ENCODE data around the gene EXOSC3.
"Not testable (repeated sequence)": the region's sequence is repeated elsewhere in the genome, so short reads cannot be mapped to it uniquely, and the experiment has no call there.

EXOSC3 gene
- 14.5 to 30.4 reads per million in 2 donors for total RNA-seq

DNA sequence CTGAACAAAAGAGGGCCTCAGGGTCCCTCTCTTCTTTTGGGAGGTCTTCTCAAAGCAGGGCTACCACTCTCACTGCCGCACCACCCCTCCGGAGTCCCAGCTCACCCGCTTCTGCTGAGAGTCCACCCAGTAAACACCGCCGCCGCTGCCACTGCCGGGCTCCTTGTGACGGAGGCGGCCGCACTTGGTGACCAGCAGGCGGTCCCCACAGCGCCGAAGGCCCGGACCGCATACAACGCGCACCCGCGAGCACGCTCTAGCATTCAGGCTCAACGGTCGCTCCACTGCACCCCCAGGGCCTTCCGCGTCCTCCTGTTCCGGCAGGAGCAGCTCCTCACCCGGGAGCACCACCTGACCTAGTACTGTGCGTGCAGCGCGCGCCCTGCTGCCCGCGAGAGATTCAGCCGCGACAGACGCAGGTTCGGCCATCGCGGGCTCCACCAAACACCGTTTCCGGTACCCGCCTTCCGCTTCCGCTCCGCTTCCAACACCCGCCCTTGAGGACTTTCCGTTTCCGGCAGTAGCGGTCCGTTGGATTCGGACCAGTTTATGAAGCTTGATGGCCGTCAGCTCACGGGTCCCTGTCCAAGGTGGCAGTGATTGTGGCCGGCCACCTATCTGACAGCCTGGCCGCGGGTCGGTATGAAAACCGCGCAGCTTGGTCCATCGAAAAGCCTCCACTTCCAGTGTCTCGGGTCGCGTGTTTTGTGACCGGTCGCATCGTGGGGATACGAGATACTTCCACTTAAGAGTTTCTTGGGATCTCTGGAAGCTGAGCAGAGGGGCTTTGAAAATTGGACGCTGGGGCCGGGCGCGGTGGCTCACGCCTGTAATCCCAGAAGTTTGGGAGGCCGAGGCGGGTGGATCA is at the start of gene EXOSC3:
EXOSC3 (minus strand) TSS at position 449 of the 868 bp plus-strand sequence; CDS start at position 429, 20 bp downstream.
- DNase-seq: peak; percentile 78

DNA sequence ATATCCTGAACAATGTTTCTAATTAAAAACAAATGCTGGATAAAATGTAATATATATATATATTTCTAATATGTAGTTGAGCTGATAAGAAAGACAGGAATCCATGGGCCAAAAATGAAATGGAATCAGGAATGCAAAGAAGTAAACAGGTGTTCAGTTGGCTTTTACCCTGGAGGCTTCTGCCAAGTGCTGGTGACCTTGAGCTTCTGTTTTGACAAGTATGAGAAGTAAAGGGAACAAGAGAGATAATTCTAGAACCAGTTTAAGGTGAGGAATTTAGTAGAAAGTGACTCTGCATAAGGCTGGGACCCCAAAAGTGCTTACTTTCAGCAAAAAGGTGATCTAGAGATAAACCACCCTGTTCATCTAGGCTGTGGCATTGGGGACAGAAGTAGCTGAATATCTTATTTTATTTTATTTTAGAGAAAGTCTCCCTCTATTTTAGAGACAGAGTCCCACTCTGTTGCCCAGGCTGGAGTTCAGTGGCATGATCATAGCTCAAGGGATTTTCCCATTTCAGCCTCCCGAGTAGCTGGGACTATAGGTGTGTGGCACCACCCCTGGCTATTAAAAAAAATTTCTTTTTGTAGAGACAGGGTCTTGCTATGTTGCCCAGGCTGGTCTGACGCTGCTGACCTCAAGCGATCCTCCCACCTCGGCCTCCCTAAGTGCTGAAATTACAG is 42.8 kb upstream of the EXOSC3 start:
- no peak for DNase-seq

DNA sequence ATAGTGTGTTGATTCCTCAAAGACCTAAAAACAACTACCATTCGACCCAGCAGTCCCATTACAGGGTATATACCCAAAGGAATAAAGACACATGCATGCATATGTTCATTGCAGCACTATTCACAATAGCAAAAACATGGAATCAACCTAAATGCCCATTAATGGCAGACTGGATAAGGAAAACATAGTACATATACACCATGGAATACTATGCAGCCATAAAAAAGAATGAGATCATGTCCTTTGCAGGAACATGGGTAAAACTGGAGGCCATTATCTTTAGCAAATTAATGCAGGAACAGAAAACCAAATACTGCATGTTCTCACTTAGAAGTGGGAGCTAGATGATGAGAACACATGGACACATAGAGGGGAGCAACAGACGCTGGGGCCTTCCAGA is 40.3 kb upstream of the EXOSC3 start:
- DNase-seq: not testable (repeated sequence)

DNA sequence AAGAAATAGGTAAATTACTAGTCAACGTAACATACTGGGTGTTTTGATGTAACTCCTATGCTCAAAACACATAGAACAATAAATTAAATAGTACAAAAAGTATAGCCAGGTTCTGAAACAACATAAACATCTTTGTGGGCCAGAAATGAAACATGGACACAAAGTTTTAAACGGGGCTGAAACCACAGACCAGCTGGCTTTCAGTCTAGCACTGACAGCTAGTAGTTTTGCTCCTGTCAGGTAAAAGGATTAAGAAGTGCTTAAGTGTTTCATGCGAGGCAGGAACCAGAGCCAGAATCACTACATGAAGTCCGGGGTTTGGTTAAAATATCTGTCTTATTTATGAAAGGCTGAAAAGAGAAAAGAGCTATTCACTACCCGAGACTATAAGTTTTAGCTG is 35.3 kb upstream of the EXOSC3 start:
- no peak for DNase-seq

DNA sequence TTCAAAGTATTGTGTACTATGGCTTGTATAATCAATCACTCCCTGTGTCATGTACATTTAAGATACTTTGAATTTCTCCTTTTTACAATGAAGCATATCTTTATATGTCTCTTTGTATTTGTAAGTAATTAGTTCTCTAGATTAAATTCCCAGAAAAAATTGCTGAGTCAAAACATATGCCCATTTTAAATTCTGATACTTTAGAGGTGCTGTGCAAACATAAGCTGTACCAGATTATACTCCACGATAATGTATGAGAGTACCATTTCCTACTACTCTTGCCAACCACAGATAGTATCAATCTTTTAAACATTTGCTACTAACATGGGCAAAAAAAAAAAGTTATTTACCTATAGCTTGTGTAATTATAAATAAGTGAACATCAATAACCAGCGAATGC is 34.0 kb upstream of the EXOSC3 start:
- DNase-seq: no peak

DNA sequence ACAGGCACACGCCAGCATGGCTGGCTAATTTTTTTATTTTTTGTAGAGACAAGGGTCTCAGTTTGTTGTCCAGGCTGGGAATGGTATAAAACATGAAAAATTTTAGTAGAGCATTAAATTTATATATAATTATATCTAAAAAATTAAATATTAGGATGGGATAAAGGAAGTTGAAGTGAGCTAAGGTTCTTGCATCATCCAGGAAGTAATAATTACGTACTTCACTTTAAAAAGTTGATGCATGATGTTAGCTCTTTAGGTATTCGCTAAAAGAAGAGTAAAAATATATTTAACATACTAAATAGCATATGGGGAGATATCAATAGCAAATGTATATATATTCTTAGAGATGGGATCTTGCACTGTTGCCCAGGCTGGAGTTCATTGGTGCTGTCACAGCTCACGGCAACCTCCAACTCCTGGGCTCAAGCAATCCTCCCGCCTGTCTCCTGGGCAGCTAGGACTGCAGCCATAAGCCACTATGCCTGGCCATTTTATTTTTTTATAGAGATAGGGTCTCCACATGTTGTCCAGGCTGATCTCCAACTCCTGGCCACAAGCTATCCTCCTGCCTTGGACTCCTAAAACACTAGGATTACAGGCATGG is 28.0 kb upstream of the EXOSC3 start:
- DNase-seq: no peak

DNA sequence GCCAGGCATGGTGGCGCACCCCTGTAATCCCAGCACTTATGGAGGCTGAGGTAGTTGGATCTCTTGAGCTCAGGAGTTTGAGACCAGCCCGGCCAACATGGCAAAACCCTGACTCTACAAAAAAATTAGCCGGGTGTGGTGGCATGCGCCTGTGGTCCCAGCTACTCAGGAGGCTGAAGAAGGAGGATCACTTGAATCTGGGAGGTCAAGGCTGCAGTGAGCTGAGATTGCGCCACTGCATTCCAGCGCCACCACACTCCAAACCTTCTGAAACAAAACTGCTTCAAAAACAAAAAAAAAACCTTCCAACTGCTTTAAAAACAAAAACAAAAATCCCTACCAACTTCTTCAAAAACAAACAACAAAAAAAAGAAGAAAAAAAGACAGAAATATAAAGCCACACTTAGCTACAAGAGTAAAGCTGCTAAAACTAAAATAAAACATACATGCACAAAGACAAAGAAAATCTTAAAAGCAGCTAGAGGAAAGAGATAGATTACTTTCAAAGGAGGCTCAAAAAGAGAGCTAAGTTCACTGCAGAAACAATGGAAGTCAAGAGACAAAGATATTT is 27.1 kb upstream of the EXOSC3 start:
- DNase-seq: no peak

DNA sequence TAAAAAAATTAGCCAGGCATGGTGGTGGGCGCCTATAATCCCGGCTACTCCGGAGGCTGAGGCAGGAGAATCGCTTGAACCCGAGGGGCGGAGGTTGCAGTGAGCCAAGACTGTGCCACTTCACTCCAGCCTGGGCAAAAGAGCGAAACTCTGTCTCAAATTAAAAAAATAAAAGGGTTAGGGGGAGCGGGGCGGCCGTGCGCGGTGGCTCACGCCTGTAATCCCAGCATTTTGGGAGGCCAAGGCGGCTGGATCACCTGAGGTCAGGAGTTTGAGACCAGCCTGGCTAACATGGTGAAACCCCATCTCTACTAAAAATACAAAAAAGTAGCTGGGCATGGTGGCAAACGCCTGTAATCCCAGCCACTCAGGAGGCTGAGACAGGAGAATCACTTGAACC is 24.8 kb upstream of the EXOSC3 start:
- not testable (repeated sequence) for DNase-seq

DNA sequence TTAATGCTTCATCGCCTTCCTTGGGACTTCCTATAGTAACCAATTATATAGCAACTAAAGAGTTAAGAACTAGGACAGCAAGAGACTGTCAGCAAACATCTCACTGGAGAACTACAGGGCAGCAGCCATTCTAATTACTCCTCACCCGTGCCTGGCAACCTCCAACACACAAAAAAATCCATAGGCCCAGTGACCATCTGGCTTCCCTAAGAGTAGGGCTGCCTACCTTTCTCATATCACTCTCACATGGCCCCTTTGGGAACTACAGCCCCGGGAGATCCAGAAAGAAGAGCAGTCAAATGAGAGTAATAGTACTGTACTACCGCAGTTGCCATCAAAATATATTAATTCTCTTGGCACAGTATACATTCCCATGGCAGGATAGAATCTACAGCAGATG is 21.4 kb upstream of the EXOSC3 start:
- no peak for DNase-seq

DNA sequence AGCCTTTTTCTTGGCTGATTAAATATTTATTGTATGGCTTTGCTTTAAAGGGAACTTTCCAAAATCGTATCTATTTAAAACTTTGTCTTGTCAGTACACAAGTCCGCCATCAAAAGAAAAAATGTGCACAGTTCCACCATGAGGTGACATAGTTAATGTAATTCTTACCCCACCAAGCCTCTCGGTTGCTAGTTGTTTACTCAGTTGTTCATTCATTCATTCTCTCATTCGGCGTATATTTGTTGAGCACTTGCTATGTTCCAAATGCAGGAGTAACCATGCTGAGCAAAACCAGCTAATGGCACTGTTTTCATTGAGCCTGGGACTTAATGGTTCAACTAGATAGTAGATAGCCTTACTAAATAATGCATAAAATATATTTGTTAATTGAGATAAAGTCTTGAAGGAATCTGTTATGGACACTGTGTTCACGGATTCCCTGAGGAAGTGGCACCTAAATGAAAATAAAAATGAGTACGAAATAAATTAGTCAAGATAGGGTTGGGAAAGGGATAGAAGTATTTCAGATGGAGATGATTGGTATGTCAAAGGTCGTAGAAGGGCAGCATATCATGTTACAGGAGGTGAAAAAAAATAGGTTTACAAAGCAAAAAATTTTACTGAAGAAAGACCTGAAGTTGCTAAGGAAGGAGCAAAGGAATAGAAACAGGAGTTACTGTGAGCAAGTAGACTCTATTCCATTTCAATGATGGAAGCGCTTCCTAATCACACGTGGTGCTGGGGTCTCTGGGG is 17.3 kb upstream of the EXOSC3 start:
- DNase-seq: no peak

DNA sequence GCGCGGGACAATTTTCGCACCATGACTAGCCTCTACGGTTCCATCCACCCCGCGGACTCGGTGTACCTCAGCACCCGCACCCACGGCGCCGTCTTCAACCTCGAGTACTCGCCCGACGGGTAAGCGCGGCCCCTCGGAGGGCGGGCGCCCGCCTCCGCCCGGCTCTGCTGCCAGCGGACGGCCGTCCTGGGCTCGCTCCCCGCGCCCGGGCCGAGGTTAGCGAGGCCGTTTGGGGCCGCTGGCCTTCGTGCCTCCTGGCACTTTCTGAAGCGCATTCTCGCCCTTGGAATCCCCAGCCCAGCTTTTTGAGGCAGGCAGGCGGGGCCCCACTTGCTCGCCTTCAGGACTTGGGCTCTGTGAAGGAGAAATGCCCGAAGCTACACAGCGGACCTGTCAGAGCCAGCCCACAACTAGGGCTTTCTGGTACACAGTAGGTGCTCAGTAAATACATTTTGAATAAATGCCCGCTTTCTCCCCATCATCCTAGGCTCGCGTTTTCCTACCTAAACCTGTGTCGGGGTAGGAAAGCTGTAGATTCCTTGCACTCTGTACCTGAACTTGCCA is 16.5 kb upstream of the EXOSC3 start:
- DNase-seq: no peak

DNA sequence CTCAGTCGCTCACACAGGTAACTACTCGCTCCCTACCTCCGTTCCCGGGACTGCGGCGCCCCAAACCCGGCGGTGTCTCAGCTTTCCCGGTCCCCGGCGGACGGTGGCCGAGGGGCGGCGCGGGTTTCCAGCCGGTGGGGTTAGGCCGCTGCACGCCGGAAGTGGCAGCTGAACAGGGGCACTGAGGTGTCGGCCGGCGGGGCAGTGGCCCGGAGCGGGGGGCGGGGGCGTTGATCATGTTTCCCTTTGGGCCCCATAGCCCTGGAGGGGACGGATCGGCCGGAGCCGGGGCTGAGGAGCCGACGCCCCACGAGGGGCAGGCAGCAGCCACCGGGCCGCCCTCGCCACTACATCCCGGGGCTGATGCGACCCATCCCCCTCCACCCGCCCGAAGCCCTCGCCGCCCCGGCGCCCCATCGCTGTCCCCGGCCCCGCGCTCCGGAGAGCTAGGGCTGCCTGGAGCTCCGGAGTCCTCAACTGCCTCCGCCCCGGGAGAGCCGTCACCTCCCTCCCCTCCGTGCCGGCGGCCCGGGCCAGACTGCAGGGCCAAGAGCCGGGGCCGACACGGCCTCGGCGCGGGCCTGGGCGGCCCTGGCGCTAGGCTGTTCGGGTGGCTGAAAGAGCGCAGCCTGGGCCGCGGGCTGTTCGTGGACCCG is 15.9 kb upstream of the EXOSC3 start, which contains the start of gene DCAF10:
DCAF10 (plus strand) TSS at position 167 of the 656 bp plus-strand sequence; CDS start at position 237, 70 bp downstream.
- peak; percentile 85 for DNase-seq

DNA sequence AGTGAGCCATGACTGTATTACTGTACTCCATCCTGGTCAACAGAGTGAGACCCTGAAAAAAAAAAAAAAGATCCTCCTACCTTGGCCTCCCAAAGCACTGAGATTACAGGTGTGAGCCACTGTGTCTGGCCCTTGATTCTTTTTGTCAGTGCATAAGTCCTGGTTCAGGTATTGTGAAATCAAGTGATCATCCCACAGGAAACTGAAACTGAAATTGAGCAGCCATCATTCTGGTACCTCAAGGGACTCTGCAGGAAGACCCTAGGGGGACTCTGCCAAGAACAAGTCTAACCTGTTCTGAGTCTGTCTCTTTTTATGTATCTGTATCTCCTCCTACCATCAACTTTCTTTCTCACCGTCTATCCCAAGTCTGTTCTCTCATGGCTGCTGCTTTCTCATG is 13.8 kb upstream of the EXOSC3 start:
- no peak for DNase-seq

DNA sequence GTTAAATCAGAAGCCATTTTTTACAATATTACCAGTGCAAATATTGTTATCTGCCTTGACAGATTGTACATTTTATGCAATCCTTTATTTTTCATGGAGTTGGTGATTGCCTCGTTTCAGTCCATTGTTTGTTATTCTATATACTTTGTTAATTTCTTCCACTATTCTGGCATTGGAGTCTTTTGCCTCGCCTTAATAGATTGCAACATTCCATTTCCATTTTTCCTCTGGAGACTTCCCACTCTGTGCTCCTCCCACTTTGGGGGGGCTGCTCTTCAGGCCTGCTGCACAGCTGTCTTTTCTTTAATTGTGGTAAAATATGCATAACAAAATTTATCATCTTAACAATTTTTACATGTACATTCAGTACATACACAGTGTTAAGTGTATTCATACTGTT is 11.4 kb upstream of the EXOSC3 start:
- DNase-seq: no peak

DNA sequence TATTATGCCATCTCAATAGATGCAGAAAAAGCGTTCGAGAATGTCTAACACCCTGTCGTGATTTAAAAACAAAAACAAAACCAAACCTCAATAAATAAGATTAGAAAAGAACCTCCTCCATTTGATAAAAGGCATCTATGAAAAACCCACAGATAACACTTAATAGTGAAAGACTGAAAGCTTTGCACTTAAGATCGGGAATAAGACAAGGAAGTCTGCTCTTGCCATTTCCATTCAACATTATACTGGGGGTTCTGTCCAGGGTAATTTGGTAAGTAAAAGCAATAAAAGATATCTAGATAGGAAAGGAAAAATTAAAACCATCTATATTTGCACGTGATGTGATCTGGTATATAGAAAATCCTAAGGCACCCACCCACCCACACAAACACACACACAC is 7.3 kb upstream of the EXOSC3 start:
- no peak for DNase-seq

DNA sequence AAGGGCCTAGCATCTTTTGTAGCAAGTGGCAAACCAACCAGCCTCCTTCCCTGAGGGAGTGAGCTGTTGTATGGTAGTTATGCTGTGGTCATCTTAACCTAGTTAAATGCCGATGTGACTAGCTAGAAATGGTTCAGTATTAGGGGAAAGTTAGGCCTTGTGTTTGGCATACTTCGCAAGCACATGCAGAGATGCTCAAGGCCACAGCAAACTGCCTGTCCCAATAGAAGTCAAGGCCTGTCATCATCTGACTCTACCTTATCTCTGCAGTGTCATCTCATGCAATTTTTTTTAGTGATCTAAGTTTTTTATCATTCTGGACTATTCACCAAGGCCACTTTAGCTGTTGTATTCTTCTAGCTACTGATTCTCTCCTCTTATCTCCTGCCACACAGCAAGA is 5.2 kb upstream of the EXOSC3 start:
- DNase-seq: no peak

DNA sequence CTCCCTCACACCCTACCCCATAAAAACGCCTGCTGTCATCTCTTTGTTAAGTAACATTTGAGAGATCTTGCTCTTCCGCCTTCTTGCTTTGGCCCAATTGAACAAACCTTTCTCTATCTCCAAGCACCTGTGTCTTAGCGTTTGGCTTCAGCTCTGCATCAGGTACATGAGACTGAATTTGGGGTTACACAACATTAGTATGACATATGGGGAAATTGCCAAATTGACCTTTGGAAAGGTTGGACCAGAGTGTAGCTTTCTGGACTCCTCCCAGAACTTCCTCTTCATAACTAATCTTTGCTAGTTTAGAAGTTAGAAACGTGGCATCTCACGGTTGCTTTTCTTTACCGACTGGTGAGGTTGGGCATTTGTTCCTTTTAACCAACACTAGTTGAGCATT is 3.5 kb upstream of the EXOSC3 start:
- no peak for DNase-seq

DNA sequence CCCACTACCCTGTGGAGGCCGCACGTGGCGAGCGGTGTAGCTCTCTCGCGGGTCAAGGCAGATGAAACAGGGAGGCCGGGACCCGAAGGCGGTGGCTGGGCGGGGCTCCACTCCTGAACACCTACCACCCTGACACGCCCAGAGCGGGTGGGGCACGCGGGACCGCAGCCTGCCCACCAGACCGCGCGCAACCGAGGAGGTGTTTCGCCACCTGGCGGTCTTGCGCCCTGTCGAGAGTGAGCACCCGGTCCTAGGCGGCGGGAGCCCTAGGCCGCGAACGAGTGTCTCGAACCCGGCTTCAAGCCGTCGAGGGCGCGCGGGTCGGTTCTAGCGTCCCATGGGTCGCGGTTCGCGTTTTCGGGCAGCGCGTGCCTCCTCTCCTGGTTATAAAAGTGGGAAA is 2.2 kb upstream of the EXOSC3 start:
- no peak for DNase-seq

DNA sequence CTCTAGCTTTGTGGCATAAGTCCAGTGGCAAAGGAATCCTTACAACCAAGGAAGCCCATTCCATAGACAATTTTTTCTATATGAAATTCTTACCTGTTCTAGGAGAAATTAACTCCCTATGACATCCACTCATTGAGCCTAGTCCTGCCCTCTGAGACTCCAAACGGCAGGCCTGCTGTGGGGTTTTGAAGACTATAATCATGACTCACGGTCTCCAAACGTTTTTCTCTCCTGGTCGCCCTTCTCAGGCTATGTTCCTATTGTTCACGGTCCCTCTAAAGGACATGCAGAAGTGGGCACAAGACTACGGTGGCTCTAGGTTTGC is 611 bp downstream of the EXOSC3 start:
- no peak for DNase-seq

DNA sequence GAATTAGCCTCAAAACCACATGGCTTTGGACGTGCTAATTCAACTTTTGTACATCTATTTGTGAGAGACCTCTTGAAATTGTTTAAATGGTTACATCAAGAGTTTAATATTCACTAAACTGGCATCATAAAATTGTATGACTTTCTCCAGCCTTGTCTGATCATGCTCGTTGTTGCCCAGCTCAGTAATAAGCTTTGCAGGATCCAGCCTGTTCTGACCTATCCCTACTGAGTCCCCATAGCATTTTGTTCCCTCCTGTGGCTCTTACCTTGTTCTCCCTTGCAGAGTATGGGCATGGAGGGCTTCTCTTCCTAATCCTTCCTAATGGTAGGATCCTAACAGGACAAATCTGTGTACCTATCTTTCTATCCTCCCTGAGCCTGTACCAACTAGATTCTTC is 6.3 kb downstream of the EXOSC3 start:
- DNase-seq: no peak

DNA sequence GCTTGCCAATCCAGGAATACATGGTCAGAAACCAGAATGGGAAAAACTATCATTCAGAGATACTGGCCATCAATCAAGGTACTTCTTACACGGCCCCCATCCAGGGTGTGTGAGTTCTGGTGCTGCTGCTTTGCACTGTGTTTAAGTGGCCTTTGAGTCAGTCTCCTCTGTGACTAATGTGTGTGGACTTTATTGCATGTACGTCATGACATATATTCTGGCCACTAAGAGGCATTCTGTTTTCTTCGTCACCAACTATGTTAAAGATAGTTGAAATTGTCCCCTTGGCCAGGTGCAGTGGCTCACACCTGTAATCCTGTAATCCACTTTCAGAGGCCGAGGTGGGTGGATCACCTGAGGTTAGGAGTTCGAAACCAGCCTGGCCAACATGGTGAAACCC is 8.5 kb downstream of the EXOSC3 start:
- no peak for DNase-seq

All from T-helper 9 cell (primary cell).